HepG2 (cell line): ENCODE results near the gene C19orf73. TPM values are rescaled to one million over a fixed set of nuclear protein-coding genes. Genes with fewer than 3 reads are reported as not detected.

Experiments
- CREB1 ChIP-seq, 2 experiments: fragments of 450-650 bp in 1 of 2; IDR thresholded peaks; 2 replicates each; pipeline ENCODE4 v1.6.1; 2016 to 2017; ENCODE audit warnings: control low read depth in 1 of 2, mild to moderate bottlenecking in 1 of 2, missing compliant biosample characterization in 1 of 2, missing genetic modification characterization in 1 of 2
- E2F5 ChIP-seq: sonication (generic); formaldehyde crosslinking; conservative IDR thresholded peaks from 2 replicates; pipeline ENCODE4 v1.4.0; 2020; ENCODE audit warnings: missing genetic modification reagents
- ETV5 ChIP-seq: IDR thresholded peaks from 2 replicates; pipeline ENCODE4 v1.6.1; 2018; ENCODE audit warnings: missing biosample characterization, missing genetic modification reagents, inconsistent platforms, borderline replicate concordance
- HCFC1 ChIP-seq: fragments of 150-350 bp; IDR thresholded peaks from 2 replicates; pipeline ENCODE4 v1.6.1; 2014; ENCODE audit warnings: low read depth, low read length
- HINFP ChIP-seq: sonication (generic); formaldehyde crosslinking; IDR thresholded peaks from 2 replicates; pipeline ENCODE4 v1.4.0; 2020; ENCODE audit warnings: low read depth, mild to moderate bottlenecking, missing genetic modification reagents
- HOXA5 ChIP-seq: sonication (generic); formaldehyde crosslinking; IDR thresholded peaks from 2 replicates; pipeline ENCODE4 v1.4.0; 2020; ENCODE audit warnings: missing genetic modification reagents
- KDM5B ChIP-seq: sonication (generic); formaldehyde crosslinking; IDR thresholded peaks from 2 replicates; pipeline ENCODE4 v1.4.0; 2020; ENCODE audit warnings: missing genetic modification reagents, mild to moderate bottlenecking, borderline replicate concordance
- NFYB ChIP-seq: sonication (generic); formaldehyde crosslinking; IDR thresholded peaks from 2 replicates; pipeline ENCODE4 v1.4.0; 2020; ENCODE audit warnings: missing genetic modification reagents
- RCOR2 ChIP-seq: IDR thresholded peaks from 2 replicates; pipeline ENCODE4 v1.6.1; 2016; ENCODE audit warnings: missing biosample characterization, missing genetic modification reagents
- TEF ChIP-seq: sonication (generic); formaldehyde crosslinking; IDR thresholded peaks from 2 replicates; pipeline ENCODE4 v1.5.0; 2020; ENCODE audit warnings: missing genetic modification reagents
- U2AF1 ChIP-seq: fragments of 200-400 bp; formaldehyde crosslinking; optimal IDR thresholded peaks from 2 replicates; pipeline ENCODE3; 2017; ENCODE audit warnings: mild to moderate bottlenecking, low read depth, low read length
- ZBTB10 ChIP-seq: sonication (generic); formaldehyde crosslinking; IDR thresholded peaks from 2 replicates; pipeline ENCODE4 v1.4.0; 2020; ENCODE audit warnings: missing genetic modification reagents, borderline replicate concordance
- ZBTB34 ChIP-seq: sonication (generic); formaldehyde crosslinking; IDR thresholded peaks from 2 replicates; pipeline ENCODE4 v1.8.0; 2022; ENCODE audit warnings: mild to moderate bottlenecking, missing genetic modification reagents
- ZC3H4 ChIP-seq: sonication (generic); formaldehyde crosslinking; IDR thresholded peaks from 2 replicates; pipeline ENCODE4 v1.4.0; 2020; ENCODE audit warnings: missing genetic modification reagents, borderline replicate concordance
- ZNF124 ChIP-seq: sonication (generic); formaldehyde crosslinking; IDR thresholded peaks from 2 replicates; pipeline ENCODE4 v1.4.0; 2020; ENCODE audit warnings: missing genetic modification reagents
- ZNF160 ChIP-seq: sonication (generic); formaldehyde crosslinking; IDR thresholded peaks from 2 replicates; pipeline ENCODE4 v1.8.0; 2022; ENCODE audit warnings: mild to moderate bottlenecking, inconsistent platforms, missing genetic modification reagents
- ZNF512B ChIP-seq: sonication (generic); formaldehyde crosslinking; IDR thresholded peaks from 2 replicates; pipeline ENCODE4 v1.5.1; 2020; ENCODE audit warnings: missing genetic modification reagents, mild to moderate bottlenecking, borderline replicate concordance
- polyA plus RNA-seq, 8 experiments: library from polyadenylated mRNA; depleted of rRNA in 3 of 8; stranded (reverse) in 7 of 8; unstranded in 1 of 8; fragments of >200 nt; fragmentation: Illumina TruSeq in 4 of 8; extraction: Trizol in 4 of 8; gene quantifications; 2 replicates each; pipeline versions ENCODE4 v1.2.1 to v1.2.3, GENCODE V29; 2011 to 2016; ENCODE audit warnings: low read depth in 4 of 8, missing spikeins in 1 of 8, mixed read lengths in 1 of 8; ENCODE audit not compliant: insufficient read depth in 1 of 8
- total RNA-seq, 5 experiments: library from RNA; depleted of rRNA; stranded (reverse); fragments of >200 nt; fragmentation: Illumina TruSeq; extraction: Trizol; gene quantifications; 2 replicates each; pipeline ENCODE4 v1.2.3, GENCODE V29; 2016; ENCODE audit warnings: low read depth in 1 of 5

C19orf73 gene
- total and polyA plus RNA-seq, 2 of the 13 experiments (the other 11 are each of a cell fraction or from before 2014, with no cell fraction given): 1.4 to 1.5 TPM

- TF ChIP-seq CREB1 (IDR thresholded peaks at IDR 0.05) (peak; percentile 68), CREB1 (CRISPR knock-in tag; IDR thresholded peaks at IDR 0.05) (peak; percentile 75), HOXA5 (CRISPR knock-in tag) (peak; percentile 83), HCFC1 (peak; percentile 37; the same call in 1 of the 2 replicates), ZNF160 (CRISPR knock-in tag) (peak; percentile 80; the same call in 1 of the 2 replicates), NFYB (CRISPR knock-in tag) (peak; percentile 27; the same call in 1 of the 2 replicates), HINFP (no peak), ZNF512B (CRISPR knock-in tag) (peak; percentile 17; the same call in 1 of the 2 replicates), ZNF124 (0 out of 2 replicates have a peak, but pooled peaks have one; percentile 75), RCOR2 (CRISPR knock-in tag) (no peak), ZC3H4 (CRISPR knock-in tag) (peak; percentile 53; the same call in 1 of the 2 replicates), E2F5 (CRISPR knock-in tag) (peak; percentile 63; the same call in 1 of the 2 replicates), ZBTB34 (CRISPR knock-in tag) (0 out of 2 replicates have a peak, but pooled peaks have one; percentile 30), KDM5B (CRISPR knock-in tag) (peak; percentile 80; the same call in 1 of the 2 replicates), ETV5 (CRISPR knock-in tag) (peak; percentile 12; the same call in 1 of the 2 replicates), TEF (CRISPR knock-in tag) (peak; percentile 30), U2AF1 (peak; percentile 74), ZBTB10 (CRISPR knock-in tag) (no peak)
Measured at GRCh38 chr19:49085020-49085867, 33.7 kb downstream of the C19orf73 start, which contains the start of gene SNRNP70 (continued).
